H1 (cell line): ENCODE measurements around the gene LMNTD1. TPM values are rescaled to one million over a fixed set of nuclear protein-coding genes. Genes with fewer than 3 reads are reported as not detected.

ENCODE experiments used
- CTCF ChIA-PET: fragments of 300-600 bp; sonication (Branson Sonifier 250); formaldehyde crosslinking; loops from one replicate; lab custom pipeline; 2021; ENCODE audit not compliant: partially characterized antibody; lab: Charles Lee
- POLR2A ChIA-PET: fragments of 300-600 bp; sonication (Branson Sonifier 250); formaldehyde crosslinking; loops from one replicate; lab custom pipeline; 2021; ENCODE audit warnings: inconsistent platforms; ENCODE audit not compliant: partially characterized antibody; lab: Charles Lee
- DNase-seq, 2 experiments: peaks; one replicate each; pipeline versions ENCODE4 v3.0.0 to v3.0.0-alpha.2; 2010 to 2022; ENCODE audit warnings: low spot score in 2 of 2, low read depth in 1 of 2, mixed read lengths in 1 of 2
- FAIRE-seq: peaks from 2 replicates; lab custom pipeline; 2011; peaks lifted over from hg19 to GRCh38; lab: Jason Lieb, UNC
- H2AFZ ChIP-seq: 2 replicates; pipeline ENCODE4 v1.8.1; 2012; ENCODE audit warnings: low read length, inconsistent platforms
- H2AK5ac ChIP-seq: 2 replicates; pipeline ENCODE4 v1.6.1; 2013; ENCODE audit warnings: low read depth, low read length
- H2BK120ac ChIP-seq: replicated peaks from 2 replicates; pipeline ENCODE3; 2013; ENCODE audit warnings: low read depth, low read length, inconsistent platforms
- H2BK12ac ChIP-seq: 2 replicates; pipeline ENCODE4 v1.6.1; 2013; ENCODE audit warnings: low read depth, low read length
- H2BK15ac ChIP-seq: 2 replicates; pipeline ENCODE4 v1.6.1; 2013; ENCODE audit warnings: low read length
- H2BK20ac ChIP-seq: 2 replicates; pipeline ENCODE4 v1.6.1; 2013; ENCODE audit warnings: low read length
- H2BK5ac ChIP-seq: 2 replicates; pipeline ENCODE4 v1.6.1; 2013; ENCODE audit warnings: low read depth, low read length
- H3K14ac ChIP-seq: 2 replicates; pipeline ENCODE4 v1.6.1; 2013; ENCODE audit warnings: inconsistent platforms; ENCODE audit not compliant: insufficient read length
- H3K18ac ChIP-seq: 2 replicates; pipeline ENCODE4 v1.6.1; 2013; ENCODE audit warnings: low read length; ENCODE audit errors: extremely low read depth
- H3K23ac ChIP-seq: 2 replicates; pipeline ENCODE4 v1.6.1; 2013; ENCODE audit warnings: inconsistent platforms; ENCODE audit not compliant: insufficient read length
- H3K23me2 ChIP-seq: 2 replicates; pipeline ENCODE4 v1.6.1; 2013; ENCODE audit warnings: low read depth, low read length
- H3K27ac ChIP-seq: 2 replicates; pipeline ENCODE4 v1.6.1; 2011; ENCODE audit warnings: low read depth, low read length, inconsistent platforms
- H3K27me3 ChIP-seq, 4 experiments: replicated peaks in 1 of 4; 1 replicate in 1 of 4; 2 replicates in 3 of 4; pipeline versions ENCODE4 v1.6.1 to v1.8.1; 2011 to 2013; ENCODE audit warnings: low read length in 3 of 4, mild to moderate bottlenecking in 3 of 4, inconsistent platforms in 2 of 4, mixed read lengths in 2 of 4, moderate library complexity in 1 of 4; ENCODE audit not compliant: control insufficient read depth in 3 of 4, insufficient read depth in 3 of 4; ENCODE audit errors: extremely low read depth in 1 of 4
- H3K36me3 ChIP-seq, 4 experiments: 2 replicates each; pipeline versions ENCODE4 v1.6.1 to v1.8.1; 2011 to 2013; ENCODE audit warnings: mild to moderate bottlenecking in 4 of 4, low read length in 3 of 4, moderate library complexity in 2 of 4, control low read depth in 1 of 4, inconsistent platforms in 1 of 4; ENCODE audit not compliant: insufficient read depth in 4 of 4, control insufficient read depth in 2 of 4
- H3K4ac ChIP-seq: replicated peaks from 2 replicates; pipeline ENCODE3; 2013; ENCODE audit warnings: low read length, low read depth, mixed read lengths, inconsistent platforms; ENCODE audit not compliant: insufficient read length
- H3K4me1 ChIP-seq, 4 experiments: replicated peaks in 1 of 4; 1 replicate in 1 of 4; 2 replicates in 3 of 4; pipeline versions ENCODE4 v1.6.1 to v1.8.1; 2011 to 2013; ENCODE audit warnings: low read length in 3 of 4, inconsistent platforms in 2 of 4, mixed read lengths in 1 of 4; ENCODE audit not compliant: insufficient read depth in 4 of 4, control insufficient read depth in 3 of 4
- H3K4me2 ChIP-seq, 2 experiments: 2 replicates each; pipeline versions ENCODE4 v1.6.1 to v1.8.1; 2011 to 2013; ENCODE audit warnings: low read depth in 2 of 2, low read length in 2 of 2, control low read depth in 1 of 2, inconsistent platforms in 1 of 2, mild to moderate bottlenecking in 1 of 2; ENCODE audit not compliant: insufficient read depth in 1 of 2
- H3K4me3 ChIP-seq, 4 experiments: fragments of 200-600, 300-600 bp in 1 of 4; sonication (generic), shearing (Covaris generic), sonication (Bioruptor Twin) in 1 of 4; 2 replicates each; pipeline versions ENCODE4 v1.5.1 to v1.8.1; 2011 to 2016; ENCODE audit warnings: low read length in 4 of 4, low read depth in 3 of 4, control low read depth in 2 of 4, inconsistent platforms in 2 of 4, mild to moderate bottlenecking in 2 of 4, mixed read lengths in 1 of 4, moderate library complexity in 1 of 4; ENCODE audit not compliant: insufficient read depth in 2 of 4; ENCODE audit errors: extremely low read depth in 1 of 4
- H3K56ac ChIP-seq: replicated peaks from 2 replicates; pipeline ENCODE3; 2013; ENCODE audit warnings: low read depth, mild to moderate bottlenecking, mixed read lengths, low read length, inconsistent platforms; ENCODE audit not compliant: insufficient read length
- H3K79me1 ChIP-seq: 2 replicates; pipeline ENCODE4 v1.6.1; 2013; ENCODE audit warnings: low read depth, low read length, control low read depth
- H3K79me2 ChIP-seq, 2 experiments: 2 replicates each; pipeline versions ENCODE4 v1.6.1 to v1.8.1; 2012 to 2013; ENCODE audit warnings: low read length in 2 of 2, mild to moderate bottlenecking in 2 of 2, inconsistent platforms in 1 of 2; ENCODE audit not compliant: insufficient read depth in 2 of 2, control insufficient read depth in 1 of 2
- H3K9ac ChIP-seq, 4 experiments: replicated peaks in 1 of 4; 1 replicate in 1 of 4; 2 replicates in 3 of 4; pipeline versions ENCODE4 v1.6.1 to v1.8.1; 2011 to 2013; ENCODE audit warnings: low read depth in 3 of 4, low read length in 3 of 4, control low read depth in 2 of 4, mild to moderate bottlenecking in 2 of 4, moderate library complexity in 2 of 4, inconsistent platforms in 1 of 4; ENCODE audit errors: extremely low read depth in 1 of 4
- H3K9me3 ChIP-seq, 2 experiments: 2 replicates each; pipeline versions ENCODE4 v1.6.1 to v1.8.1; 2012 to 2013; ENCODE audit warnings: mild to moderate bottlenecking in 2 of 2, moderate library complexity in 2 of 2, control low read depth in 1 of 2, inconsistent platforms in 1 of 2, low read depth in 1 of 2, low read length in 1 of 2, mixed read lengths in 1 of 2; ENCODE audit not compliant: insufficient read depth in 2 of 2
- H4K20me1 ChIP-seq, 2 experiments: replicated peaks in 1 of 2; 2 replicates each; pipeline versions ENCODE3 to v1.8.1; 2011 to 2013; ENCODE audit warnings: inconsistent platforms in 2 of 2, low read length in 2 of 2, mild to moderate bottlenecking in 1 of 2; ENCODE audit not compliant: insufficient read depth in 2 of 2, control insufficient read depth in 1 of 2
- H4K5ac ChIP-seq: 2 replicates; pipeline ENCODE4 v1.6.1; 2013; ENCODE audit warnings: low read length, low read depth, mixed read lengths, inconsistent platforms; ENCODE audit not compliant: insufficient read length
- H4K8ac ChIP-seq: 2 replicates; pipeline ENCODE4 v1.8.0; 2013; ENCODE audit warnings: mild to moderate bottlenecking, moderate library complexity, low read length, inconsistent platforms; ENCODE audit not compliant: insufficient read depth; ENCODE audit errors: extremely low read depth
- H4K91ac ChIP-seq: replicated peaks from 2 replicates; pipeline ENCODE3; 2013; ENCODE audit warnings: low read length, mixed read lengths, inconsistent platforms; ENCODE audit not compliant: insufficient read length
- ASH2L ChIP-seq: fragments of 200-600, 300-600 bp; sonication (generic); IDR thresholded peaks from one replicate; pipeline ENCODE4 v1.7.1; 2017; ENCODE audit warnings: low read length
- CEBPB ChIP-seq: IDR thresholded peaks from 2 replicates; pipeline ENCODE4 v1.6.1; 2012; ENCODE audit warnings: low read depth, low read length
- CHD1 ChIP-seq: IDR thresholded peaks from 2 replicates; pipeline ENCODE4 v1.6.1; 2012; ENCODE audit warnings: low read depth, low read length, improper control_type of control experiment
- E2F6 ChIP-seq: IDR thresholded peaks from 2 replicates; pipeline ENCODE4 v1.6.1; 2012; ENCODE audit warnings: inconsistent platforms
- GTF2F1 ChIP-seq: IDR thresholded peaks from 2 replicates; pipeline ENCODE4 v1.6.1; 2012; ENCODE audit warnings: low read depth, low read length, improper control_type of control experiment, borderline replicate concordance
- KDM1A ChIP-seq: fragments of 200-600, 300-600 bp; sonication (generic); IDR thresholded peaks from 2 replicates; pipeline ENCODE4 v1.7.1; 2016; ENCODE audit warnings: mild to moderate bottlenecking, low read length, borderline replicate concordance
- POLR2A ChIP-seq, 2 experiments: IDR thresholded peaks; 1 replicate in 1 of 2; 2 replicates in 1 of 2; pipeline ENCODE4 v1.6.1; 2011; ENCODE audit warnings: low read depth in 2 of 2, low read length in 2 of 2, mild to moderate bottlenecking in 2 of 2; ENCODE audit errors: control extremely low read depth in 1 of 2
- SIRT6 ChIP-seq: IDR thresholded peaks from one replicate; pipeline ENCODE4 v1.7.1; 2012; ENCODE audit warnings: low read length, inconsistent platforms
- SP1 ChIP-seq: IDR thresholded peaks from 2 replicates; pipeline ENCODE4 v1.6.1; 2011; ENCODE audit warnings: low read depth, low read length
- WGBS, 2 experiments: shearing (Covaris generic) in 1 of 2; methylation state at CpG; one replicate each; pipeline versions ENCODE4 v1.1.6 to v1.1.7; 2013 to 2015; ENCODE audit warnings: low lambda C conversion rate in 2 of 2, mixed read lengths in 2 of 2, inconsistent platforms in 1 of 2, low coverage in 1 of 2, missing lambda C conversion rate in 1 of 2; ENCODE audit not compliant: insufficient replicate concordance in 2 of 2, insufficient coverage in 1 of 2, insufficient read length in 1 of 2; ENCODE audit errors: extremely low coverage in 1 of 2, missing lambda C conversion rate in 1 of 2; 5-methylcytosine and 5-hydroxymethylcytosine counted together
- polyA plus RNA-seq, 7 experiments: library from polyadenylated mRNA; depleted of rRNA in 3 of 7; stranded (reverse) in 5 of 7; unstranded in 2 of 7; fragments of >200 nt in 5 of 7; fragments of 200-250 nt in 2 of 7; gene quantifications; 1 replicate in 5 of 7; 2 replicates in 1 of 7; 4 replicates in 1 of 7; pipeline versions ENCODE4 v1.2.1 to v1.2.3, GENCODE V29; 2011 to 2013; ENCODE audit warnings: missing spikeins in 2 of 7, mixed read lengths in 2 of 7
- total RNA-seq: library from RNA; stranded (reverse); fragmentation: NEBNext Ultra II Directional; extraction: Animal tissue kit (Norgen Biotek cat#: 25700); gene quantifications from 2 replicates; pipeline ENCODE4 v1.2.1, GENCODE V29; 2021

Gene LMNTD1
- total and polyA plus RNA-seq, 2 of the 8 experiments (the other 6 are each of a cell fraction or from before 2014, with no cell fraction given): not detected

GRCh38 chr12:25585021-25585523 lies 32.0 kb upstream of the LMNTD1 start:
- Histone ChIP-seq H3K9ac (no peak overlapping the region), H3K79me1 (no peaks in the 10 kb centered on the region), H2BK20ac (no peak overlapping the region), H2AK5ac (no peak overlapping the region), H2BK15ac (no peak overlapping the region), H3K4me3 (no peak overlapping the region), H4K8ac (no peak overlapping the region), H3K4me2 (no peak overlapping the region), H3K79me2 (no peaks in the 10 kb centered on the region), H3K4me1 (no peaks in the 10 kb centered on the region), H3K27ac (no peak overlapping the region), H3K4ac (no peak overlapping the region), H4K5ac (no peak overlapping the region), H3K23ac (no peak overlapping the region), H4K91ac (no peak overlapping the region), H3K56ac (no peak overlapping the region), H3K27me3 (no peaks in the 10 kb centered on the region), H3K18ac (no peak overlapping the region), H2AFZ (no peak overlapping the region), H4K20me1 (no peaks in the 10 kb centered on the region), H2BK5ac (no peak overlapping the region), H2BK12ac (no peak overlapping the region), H3K23me2 (no peaks in the 10 kb centered on the region; the same call in 1 of the 2 replicates), H3K36me3 (no peaks in the 10 kb centered on the region), H2BK120ac (no peak overlapping the region), H3K14ac (no peak overlapping the region), H3K9me3 (no peaks in the 10 kb centered on the region)
- ChIA-PET POLR2A (no interaction called here), CTCF (interaction anchor here (1.3 to 2.2 kb wide), 2 partner anchors 151 to 507 kb away, joined by 3 to 7 read pairs; no protein-coding TSS in a partner anchor)
- DNase-seq (no peak), FAIRE-seq (no peak)
- WGBS, 2 experiments: 100% methylated on average over 2 of the region's 2 CpGs; no CpG with 5 or more reads in 1 of the 2 experiments
- no peak for TF ChIP-seq ASH2L
- TF ChIP-seq POLR2A (IDR thresholded peaks at IDR 0.05; ENCODE audit: control extremely low read depth in 1 of 2, low read depth in 2 of 2, low read length in 2 of 2): no peak
- no peak for TF ChIP-seq CHD1
- TF ChIP-seq SIRT6: no peak
- TF ChIP-seq E2F6: no peak
- TF ChIP-seq GTF2F1: no peak
- TF ChIP-seq CEBPB: no peak
- no peak for TF ChIP-seq KDM1A
- TF ChIP-seq SP1: no peak
